ENCODE results near the gene NFASC.

GRCh38 chr1:204925701-204926100 is 55.0 kb downstream of the NFASC start:
- TF ChIP-seq, protein P1, sequence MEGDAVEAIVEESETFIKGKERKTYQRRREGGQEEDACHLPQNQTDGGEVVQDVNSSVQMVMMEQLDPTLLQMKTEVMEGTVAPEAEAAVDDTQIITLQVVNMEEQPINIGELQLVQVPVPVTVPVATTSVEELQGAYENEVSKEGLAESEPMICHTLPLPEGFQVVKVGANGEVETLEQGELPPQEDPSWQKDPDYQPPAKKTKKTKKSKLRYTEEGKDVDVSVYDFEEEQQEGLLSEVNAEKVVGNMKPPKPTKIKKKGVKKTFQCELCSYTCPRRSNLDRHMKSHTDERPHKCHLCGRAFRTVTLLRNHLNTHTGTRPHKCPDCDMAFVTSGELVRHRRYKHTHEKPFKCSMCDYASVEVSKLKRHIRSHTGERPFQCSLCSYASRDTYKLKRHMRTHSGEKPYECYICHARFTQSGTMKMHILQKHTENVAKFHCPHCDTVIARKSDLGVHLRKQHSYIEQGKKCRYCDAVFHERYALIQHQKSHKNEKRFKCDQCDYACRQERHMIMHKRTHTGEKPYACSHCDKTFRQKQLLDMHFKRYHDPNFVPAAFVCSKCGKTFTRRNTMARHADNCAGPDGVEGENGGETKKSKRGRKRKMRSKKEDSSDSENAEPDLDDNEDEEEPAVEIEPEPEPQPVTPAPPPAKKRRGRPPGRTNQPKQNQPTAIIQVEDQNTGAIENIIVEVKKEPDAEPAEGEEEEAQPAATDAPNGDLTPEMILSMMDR (IDR thresholded peaks at IDR 0.05; ENCODE audit: low read length) = no peak
- no peak for TF ChIP-seq EZH2phosphoT487 (IDR thresholded peaks at IDR 0.05; ENCODE audit: low read length)

All from MM.1S (cell line).